H1 (cell line): ENCODE data around the gene RPS6KA2. TPM values are rescaled to one million over a fixed set of nuclear protein-coding genes. Genes with fewer than 3 reads are reported as not detected.

Experiments
- CTCF ChIA-PET: fragments of 300-600 bp; sonication (Branson Sonifier 250); formaldehyde crosslinking; loops from one replicate; lab custom pipeline; 2021; ENCODE audit not compliant: partially characterized antibody; lab: Charles Lee
- POLR2A ChIA-PET: fragments of 300-600 bp; sonication (Branson Sonifier 250); formaldehyde crosslinking; loops from one replicate; lab custom pipeline; 2021; ENCODE audit warnings: inconsistent platforms; ENCODE audit not compliant: partially characterized antibody; lab: Charles Lee
- DNase-seq, 2 experiments: peaks; one replicate each; pipeline versions ENCODE4 v3.0.0 to v3.0.0-alpha.2; 2010 to 2022; ENCODE audit warnings: low spot score in 2 of 2, low read depth in 1 of 2, mixed read lengths in 1 of 2
- FAIRE-seq: peaks from 2 replicates; lab custom pipeline; 2011; peaks lifted over from hg19 to GRCh38; lab: Jason Lieb, UNC
- H2AFZ ChIP-seq: 2 replicates; pipeline ENCODE4 v1.8.1; 2012; ENCODE audit warnings: low read length, inconsistent platforms
- H2AK5ac ChIP-seq: 2 replicates; pipeline ENCODE4 v1.6.1; 2013; ENCODE audit warnings: low read depth, low read length
- H2BK120ac ChIP-seq: replicated peaks from 2 replicates; pipeline ENCODE3; 2013; ENCODE audit warnings: low read depth, low read length, inconsistent platforms
- H2BK12ac ChIP-seq: 2 replicates; pipeline ENCODE4 v1.6.1; 2013; ENCODE audit warnings: low read depth, low read length
- H2BK15ac ChIP-seq: 2 replicates; pipeline ENCODE4 v1.6.1; 2013; ENCODE audit warnings: low read length
- H2BK20ac ChIP-seq: 2 replicates; pipeline ENCODE4 v1.6.1; 2013; ENCODE audit warnings: low read length
- H2BK5ac ChIP-seq: 2 replicates; pipeline ENCODE4 v1.6.1; 2013; ENCODE audit warnings: low read depth, low read length
- H3K14ac ChIP-seq: 2 replicates; pipeline ENCODE4 v1.6.1; 2013; ENCODE audit warnings: inconsistent platforms; ENCODE audit not compliant: insufficient read length
- H3K18ac ChIP-seq: 2 replicates; pipeline ENCODE4 v1.6.1; 2013; ENCODE audit warnings: low read length; ENCODE audit errors: extremely low read depth
- H3K23ac ChIP-seq: 2 replicates; pipeline ENCODE4 v1.6.1; 2013; ENCODE audit warnings: inconsistent platforms; ENCODE audit not compliant: insufficient read length
- H3K23me2 ChIP-seq: 2 replicates; pipeline ENCODE4 v1.6.1; 2013; ENCODE audit warnings: low read depth, low read length
- H3K27ac ChIP-seq: 2 replicates; pipeline ENCODE4 v1.6.1; 2011; ENCODE audit warnings: low read depth, low read length, inconsistent platforms
- H3K27me3 ChIP-seq, 4 experiments: replicated peaks in 1 of 4; 1 replicate in 1 of 4; 2 replicates in 3 of 4; pipeline versions ENCODE4 v1.6.1 to v1.8.1; 2011 to 2013; ENCODE audit warnings: low read length in 3 of 4, mild to moderate bottlenecking in 3 of 4, inconsistent platforms in 2 of 4, mixed read lengths in 2 of 4, moderate library complexity in 1 of 4; ENCODE audit not compliant: control insufficient read depth in 3 of 4, insufficient read depth in 3 of 4; ENCODE audit errors: extremely low read depth in 1 of 4
- H3K36me3 ChIP-seq, 4 experiments: 2 replicates each; pipeline versions ENCODE4 v1.6.1 to v1.8.1; 2011 to 2013; ENCODE audit warnings: mild to moderate bottlenecking in 4 of 4, low read length in 3 of 4, moderate library complexity in 2 of 4, control low read depth in 1 of 4, inconsistent platforms in 1 of 4; ENCODE audit not compliant: insufficient read depth in 4 of 4, control insufficient read depth in 2 of 4
- H3K4ac ChIP-seq: replicated peaks from 2 replicates; pipeline ENCODE3; 2013; ENCODE audit warnings: low read length, low read depth, mixed read lengths, inconsistent platforms; ENCODE audit not compliant: insufficient read length
- H3K4me1 ChIP-seq, 4 experiments: replicated peaks in 1 of 4; 1 replicate in 1 of 4; 2 replicates in 3 of 4; pipeline versions ENCODE4 v1.6.1 to v1.8.1; 2011 to 2013; ENCODE audit warnings: low read length in 3 of 4, inconsistent platforms in 2 of 4, mixed read lengths in 1 of 4; ENCODE audit not compliant: insufficient read depth in 4 of 4, control insufficient read depth in 3 of 4
- H3K4me2 ChIP-seq, 2 experiments: 2 replicates each; pipeline versions ENCODE4 v1.6.1 to v1.8.1; 2011 to 2013; ENCODE audit warnings: low read depth in 2 of 2, low read length in 2 of 2, control low read depth in 1 of 2, inconsistent platforms in 1 of 2, mild to moderate bottlenecking in 1 of 2; ENCODE audit not compliant: insufficient read depth in 1 of 2
- H3K4me3 ChIP-seq, 4 experiments: fragments of 200-600, 300-600 bp in 1 of 4; sonication (generic), shearing (Covaris generic), sonication (Bioruptor Twin) in 1 of 4; 2 replicates each; pipeline versions ENCODE4 v1.5.1 to v1.8.1; 2011 to 2016; ENCODE audit warnings: low read length in 4 of 4, low read depth in 3 of 4, control low read depth in 2 of 4, inconsistent platforms in 2 of 4, mild to moderate bottlenecking in 2 of 4, mixed read lengths in 1 of 4, moderate library complexity in 1 of 4; ENCODE audit not compliant: insufficient read depth in 2 of 4; ENCODE audit errors: extremely low read depth in 1 of 4
- H3K56ac ChIP-seq: replicated peaks from 2 replicates; pipeline ENCODE3; 2013; ENCODE audit warnings: low read depth, mild to moderate bottlenecking, mixed read lengths, low read length, inconsistent platforms; ENCODE audit not compliant: insufficient read length
- H3K79me1 ChIP-seq: 2 replicates; pipeline ENCODE4 v1.6.1; 2013; ENCODE audit warnings: low read depth, low read length, control low read depth
- H3K79me2 ChIP-seq, 2 experiments: 2 replicates each; pipeline versions ENCODE4 v1.6.1 to v1.8.1; 2012 to 2013; ENCODE audit warnings: low read length in 2 of 2, mild to moderate bottlenecking in 2 of 2, inconsistent platforms in 1 of 2; ENCODE audit not compliant: insufficient read depth in 2 of 2, control insufficient read depth in 1 of 2
- H3K9ac ChIP-seq, 4 experiments: replicated peaks in 1 of 4; 1 replicate in 1 of 4; 2 replicates in 3 of 4; pipeline versions ENCODE4 v1.6.1 to v1.8.1; 2011 to 2013; ENCODE audit warnings: low read depth in 3 of 4, low read length in 3 of 4, control low read depth in 2 of 4, mild to moderate bottlenecking in 2 of 4, moderate library complexity in 2 of 4, inconsistent platforms in 1 of 4; ENCODE audit errors: extremely low read depth in 1 of 4
- H3K9me3 ChIP-seq, 2 experiments: 2 replicates each; pipeline versions ENCODE4 v1.6.1 to v1.8.1; 2012 to 2013; ENCODE audit warnings: mild to moderate bottlenecking in 2 of 2, moderate library complexity in 2 of 2, control low read depth in 1 of 2, inconsistent platforms in 1 of 2, low read depth in 1 of 2, low read length in 1 of 2, mixed read lengths in 1 of 2; ENCODE audit not compliant: insufficient read depth in 2 of 2
- H4K20me1 ChIP-seq, 2 experiments: replicated peaks in 1 of 2; 2 replicates each; pipeline versions ENCODE3 to v1.8.1; 2011 to 2013; ENCODE audit warnings: inconsistent platforms in 2 of 2, low read length in 2 of 2, mild to moderate bottlenecking in 1 of 2; ENCODE audit not compliant: insufficient read depth in 2 of 2, control insufficient read depth in 1 of 2
- H4K5ac ChIP-seq: 2 replicates; pipeline ENCODE4 v1.6.1; 2013; ENCODE audit warnings: low read length, low read depth, mixed read lengths, inconsistent platforms; ENCODE audit not compliant: insufficient read length
- H4K8ac ChIP-seq: 2 replicates; pipeline ENCODE4 v1.8.0; 2013; ENCODE audit warnings: mild to moderate bottlenecking, moderate library complexity, low read length, inconsistent platforms; ENCODE audit not compliant: insufficient read depth; ENCODE audit errors: extremely low read depth
- H4K91ac ChIP-seq: replicated peaks from 2 replicates; pipeline ENCODE3; 2013; ENCODE audit warnings: low read length, mixed read lengths, inconsistent platforms; ENCODE audit not compliant: insufficient read length
- EGR1 ChIP-seq: IDR thresholded peaks from 2 replicates; pipeline ENCODE4 v1.6.1; 2011; ENCODE audit warnings: low read depth, low read length, borderline replicate concordance
- ZNF274 ChIP-seq: IDR thresholded peaks from 2 replicates; pipeline ENCODE4 v1.7.0; 2012; ENCODE audit warnings: low read length, borderline replicate concordance; ENCODE audit errors: extremely low read depth
- WGBS, 2 experiments: shearing (Covaris generic) in 1 of 2; methylation state at CpG; one replicate each; pipeline versions ENCODE4 v1.1.6 to v1.1.7; 2013 to 2015; ENCODE audit warnings: low lambda C conversion rate in 2 of 2, mixed read lengths in 2 of 2, inconsistent platforms in 1 of 2, low coverage in 1 of 2, missing lambda C conversion rate in 1 of 2; ENCODE audit not compliant: insufficient replicate concordance in 2 of 2, insufficient coverage in 1 of 2, insufficient read length in 1 of 2; ENCODE audit errors: extremely low coverage in 1 of 2, missing lambda C conversion rate in 1 of 2; 5-methylcytosine and 5-hydroxymethylcytosine counted together
- polyA plus RNA-seq, 7 experiments: library from polyadenylated mRNA; depleted of rRNA in 3 of 7; stranded (reverse) in 5 of 7; unstranded in 2 of 7; fragments of >200 nt in 5 of 7; fragments of 200-250 nt in 2 of 7; gene quantifications; 1 replicate in 5 of 7; 2 replicates in 1 of 7; 4 replicates in 1 of 7; pipeline versions ENCODE4 v1.2.1 to v1.2.3, GENCODE V29; 2011 to 2013; ENCODE audit warnings: missing spikeins in 2 of 7, mixed read lengths in 2 of 7
- total RNA-seq: library from RNA; stranded (reverse); fragmentation: NEBNext Ultra II Directional; extraction: Animal tissue kit (Norgen Biotek cat#: 25700); gene quantifications from 2 replicates; pipeline ENCODE4 v1.2.1, GENCODE V29; 2021

RPS6KA2 gene
- total and polyA plus RNA-seq, 2 of the 8 experiments (the other 6 are each of a cell fraction or from before 2014, with no cell fraction given), result 8.8 to 25.7 TPM

DNA sequence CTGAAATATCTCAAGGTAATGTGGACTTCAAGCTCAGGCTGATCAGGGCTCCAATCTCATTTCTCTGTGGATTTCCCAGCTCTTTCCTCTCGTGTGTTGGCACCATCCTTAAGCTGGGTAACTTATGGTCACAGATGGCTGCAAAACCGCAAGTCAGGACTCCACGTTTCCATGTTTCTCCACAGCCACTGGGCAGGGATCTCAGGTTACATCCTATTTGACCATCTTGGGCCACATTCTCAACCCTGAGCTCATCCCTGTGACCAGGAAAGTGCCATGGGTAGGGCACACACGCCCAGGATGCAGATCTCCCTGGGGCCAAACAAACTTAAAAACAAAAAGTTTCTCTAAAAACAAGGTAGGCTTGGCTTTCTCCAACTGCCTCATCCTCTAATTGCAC, 15.4 kb downstream of the RPS6KA2 start:
- ChIA-PET CTCF (interaction anchor here (1.3 kb wide), 1 partner anchor 97 kb away, joined by 4 read pairs; no protein-coding TSS in a partner anchor), POLR2A (interaction anchor here (0.9 to 3.2 kb wide), 2 partner anchors 15 to 85 kb away, joined by 3 to 19 read pairs; partner anchors contain the start of gene RPS6KA2)
- 79% methylated on average over 4 of the region's 4 CpGs; no CpG with 5 or more reads in 1 of the 2 experiments for WGBS, 2 experiments
- Histone ChIP-seq H3K4me3 (no peak overlapping the region), H3K9ac (no peak overlapping the region), H2BK20ac (no peak overlapping the region), H3K18ac (no peak overlapping the region), H2BK120ac (no peak overlapping the region), H3K14ac (no peak overlapping the region), H3K27me3 (no peaks in the 10 kb centered on the region), H3K9me3 (no peaks in the 10 kb centered on the region), H4K20me1 (peaks cover 4 to 8% of the 10 kb centered on the region in 2 experiments), H3K23me2 (no peaks in the 10 kb centered on the region), H4K91ac (no peak overlapping the region), H3K79me2 (peaks cover 0 to 50% of the 10 kb centered on the region in 2 experiments; a peak in 2 of 4 replicates), H3K4ac (no peak overlapping the region), H4K5ac (no peak overlapping the region), H3K23ac (no peak overlapping the region), H3K4me2 (no peak overlapping the region), H3K56ac (no peak overlapping the region), H2AFZ (no peak overlapping the region), H3K36me3 (no peaks in the 10 kb centered on the region), H2BK5ac (no peak overlapping the region), H4K8ac (no peak overlapping the region), H2BK12ac (no peak overlapping the region), H3K79me1 (peaks cover 5% of the 10 kb centered on the region; the same call in 1 of the 2 replicates), H3K27ac (no peak overlapping the region), H2BK15ac (no peak overlapping the region), H2AK5ac (no peak overlapping the region), H3K4me1 (peaks cover 0 to 8% (median 4%) of the 10 kb centered on the region in 4 experiments; a peak in 4 of 7 replicates)
- FAIRE-seq (no peak), DNase-seq (no peak)
- TF ChIP-seq EGR1 (no peak), ZNF274 (no peak)
